Mesodermal cell (in vitro differentiated cells): ENCODE results near the gene APOBR.
"Not testable (repeated sequence)": the region's sequence is repeated elsewhere in the genome, so short reads cannot be mapped to it uniquely, and the experiment has no call there.

Experiments used
- H3K27ac ChIP-seq: 2 replicates; pipeline ENCODE4 v1.7.0; 2013; ENCODE audit warnings: mild to moderate bottlenecking, low read depth, low read length, moderate library complexity; ENCODE audit not compliant: severe bottlenecking
- H3K36me3 ChIP-seq: 2 replicates; pipeline ENCODE4 v1.7.1; 2013; ENCODE audit warnings: mild to moderate bottlenecking, low read length, moderate library complexity; ENCODE audit not compliant: control insufficient read depth, insufficient read depth
- H3K4me1 ChIP-seq: one replicate; pipeline ENCODE4 v1.7.1; 2013; ENCODE audit warnings: mild to moderate bottlenecking, low read length; ENCODE audit not compliant: insufficient read depth, control insufficient read depth, poor library complexity, severe bottlenecking
- H3K4me3 ChIP-seq: 2 replicates; pipeline ENCODE4 v1.7.0; 2013; ENCODE audit warnings: low read length, control low read depth, mild to moderate bottlenecking; ENCODE audit not compliant: insufficient read depth, poor library complexity, severe bottlenecking; ENCODE audit errors: extremely low read depth
- H3K9me3 ChIP-seq: 2 replicates; pipeline ENCODE4 v1.7.1; 2013; ENCODE audit warnings: mild to moderate bottlenecking, low read length, moderate library complexity; ENCODE audit not compliant: control insufficient read depth
- WGBS, 2 experiments: methylation state at CpG; one replicate each; pipeline ENCODE4 v1.1.5; 2013; ENCODE audit warnings: missing lambda C conversion rate in 2 of 2; ENCODE audit not compliant: insufficient coverage in 2 of 2; 5-methylcytosine and 5-hydroxymethylcytosine counted together

The APOBR gene

DNA sequence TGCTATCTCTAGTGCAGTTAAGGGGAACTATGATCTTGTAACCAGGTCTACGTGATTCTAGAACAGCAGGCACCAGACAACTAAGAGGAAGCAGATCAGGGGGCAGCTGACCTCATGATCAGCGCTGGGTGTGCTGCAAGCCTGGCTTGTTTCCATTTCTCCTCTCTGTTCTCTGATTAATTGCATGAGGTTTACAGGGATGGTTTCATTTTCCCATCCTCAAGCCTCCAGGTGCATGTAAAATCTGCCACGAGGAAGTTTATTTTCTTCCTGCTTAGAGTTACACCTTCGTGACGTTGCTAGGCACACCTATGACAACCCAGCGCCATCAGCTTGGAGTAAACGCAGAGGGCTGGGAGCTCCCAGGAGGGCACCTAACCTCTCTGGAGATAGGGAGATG is 48.6 kb downstream of the APOBR start:
- Histone ChIP-seq H3K4me3 (no peak overlapping the region), H3K4me1 (no peaks in the 10 kb centered on the region), H3K9me3 (no peaks in the 10 kb centered on the region), H3K27ac (no peak overlapping the region), H3K36me3 (no peaks in the 10 kb centered on the region)
- WGBS, 2 experiments = 87 to 90% methylated on average over 6 of the region's 7 CpGs

GRCh38 chr16:28544998-28545397 is 50.6 kb downstream of the APOBR start:
- Histone ChIP-seq H3K4me3 (no peak overlapping the region), H3K4me1 (no peaks in the 10 kb centered on the region), H3K36me3 (no peaks in the 10 kb centered on the region), H3K27ac (no peak overlapping the region), H3K9me3 (no peaks in the 10 kb centered on the region)
- WGBS, 2 experiments = 67% methylated on average over 1 of the region's 3 CpGs; no CpG with 5 or more reads in 1 of the 2 experiments

GRCh38 chr16:28545964-28546363 is 51.5 kb downstream of the APOBR start:
- H3K27ac ChIP-seq, H3K4me3 ChIP-seq, H3K9me3 ChIP-seq, H3K4me1 ChIP-seq, H3K36me3 ChIP-seq: not testable (repeated sequence)
- WGBS, 2 experiments = 84 to 87% methylated on average over 4 of the region's 7 CpGs

GRCh38 chr16:28546626-28547025 is 52.2 kb downstream of the APOBR start:
- Histone ChIP-seq H3K27ac (no peak overlapping the region), H3K4me3 (no peak overlapping the region), H3K4me1 (no peaks in the 10 kb centered on the region), H3K9me3 (no peaks in the 10 kb centered on the region), H3K36me3 (no peaks in the 10 kb centered on the region)
- WGBS, 2 experiments = 83 to 86% methylated on average over 5 to 6 of the region's 7 CpGs

DNA sequence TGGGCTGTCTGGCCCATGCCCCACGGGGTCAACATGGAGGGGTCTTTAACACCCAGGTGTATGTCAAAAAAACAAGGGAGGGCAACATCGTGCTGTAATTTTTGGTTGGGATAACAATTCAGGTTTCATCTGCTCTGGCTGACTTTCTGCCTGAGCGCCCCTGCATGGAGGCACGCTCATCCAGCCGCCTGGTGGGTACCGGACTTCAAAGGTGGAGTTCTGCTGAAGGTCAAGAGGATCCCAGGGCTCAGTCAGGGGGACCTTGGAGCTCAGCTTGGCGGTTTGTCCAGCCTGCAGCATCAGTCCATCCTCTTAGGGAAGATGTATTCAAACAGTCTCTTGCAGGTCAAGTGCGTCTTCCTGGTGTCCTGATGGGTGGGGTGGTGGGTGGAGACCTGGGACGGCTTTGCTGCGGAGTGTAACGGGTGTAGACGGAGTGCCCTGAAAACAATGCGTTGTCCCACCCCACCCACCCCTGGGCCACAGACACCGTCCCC is 53.9 kb downstream of the APOBR start:
- Histone ChIP-seq H3K36me3 (no peaks in the 10 kb centered on the region), H3K4me1 (no peaks in the 10 kb centered on the region), H3K4me3 (no peak overlapping the region), H3K9me3 (no peaks in the 10 kb centered on the region), H3K27ac (no peak overlapping the region)
- WGBS, 2 experiments = 88 to 93% methylated on average over 6 to 7 of the region's 14 CpGs
